ENCODE measurements around the gene DDI2. TPM values are rescaled to one million over a fixed set of nuclear protein-coding genes. Genes with fewer than 3 reads are reported as not detected.

The DDI2 gene
- total RNA-seq, 2 donors from 2014 or later, result 23.6 to 25.1 TPM

- ATAC-seq, result no peak
- DNase-seq, result no peak
- intact Hi-C loops (cut with DNase I), result no loop called here
Observed at GRCh38 chr1:15667362-15667761, 50.1 kb downstream of the DDI2 start.

- DNase-seq (no peak), ATAC-seq (no peak)
- intact Hi-C loops (cut with DNase I), result no loop called here
Observed at GRCh38 chr1:15668089-15668754, 51.0 kb downstream of the DDI2 start.

DNA sequence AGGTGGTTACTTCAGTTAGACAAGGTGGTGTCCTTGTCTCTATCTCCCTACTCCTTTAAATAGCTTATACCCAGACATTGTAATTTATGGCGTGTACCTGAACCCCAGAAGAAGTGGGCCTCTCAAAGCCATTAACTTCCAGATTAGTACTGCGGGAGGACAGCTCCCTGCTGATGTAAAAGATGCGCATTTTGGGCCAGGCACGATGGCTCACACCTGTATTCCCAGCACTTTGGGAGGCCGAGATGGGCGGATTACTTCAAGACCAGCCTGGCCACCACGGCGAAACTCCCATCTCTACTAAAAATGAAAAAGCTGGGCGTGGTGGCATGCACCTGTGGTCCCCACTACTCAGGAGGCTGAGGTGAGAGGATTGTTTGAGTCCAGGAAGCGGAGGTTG, 51.8 kb downstream of the DDI2 start:
- no peak for ATAC-seq
- intact Hi-C loops (cut with DNase I), result no loop called here
- no peak for DNase-seq

- ATAC-seq (no peak), DNase-seq (no peak)
- intact Hi-C loops (cut with DNase I), result no loop called here
Observed at GRCh38 chr1:15669864-15670263, 52.6 kb downstream of the DDI2 start.

GRCh38 chr1:15671430-15671829, 54.2 kb downstream of the DDI2 start:
- DNase-seq, result no peak
- intact Hi-C loops (cut with DNase I), result no loop called here
- no peak for ATAC-seq

GRCh38 chr1:15674386-15675159, 57.3 kb downstream of the DDI2 start:
- intact Hi-C loops (cut with DNase I), result no loop called here
- no peak for DNase-seq
- peak in 1 of 2 donors; percentile 76 for ATAC-seq

- intact Hi-C loops (cut with DNase I), result no loop called here
- DNase-seq, result no peak
- no peak for ATAC-seq
Observed at GRCh38 chr1:15676010-15676409, 58.8 kb downstream of the DDI2 start.

GRCh38 chr1:15676688-15677661, 59.7 kb downstream of the DDI2 start:
- intact Hi-C loops (cut with DNase I), result no loop called here
- ATAC-seq (no peak), DNase-seq (no peak)

DNA sequence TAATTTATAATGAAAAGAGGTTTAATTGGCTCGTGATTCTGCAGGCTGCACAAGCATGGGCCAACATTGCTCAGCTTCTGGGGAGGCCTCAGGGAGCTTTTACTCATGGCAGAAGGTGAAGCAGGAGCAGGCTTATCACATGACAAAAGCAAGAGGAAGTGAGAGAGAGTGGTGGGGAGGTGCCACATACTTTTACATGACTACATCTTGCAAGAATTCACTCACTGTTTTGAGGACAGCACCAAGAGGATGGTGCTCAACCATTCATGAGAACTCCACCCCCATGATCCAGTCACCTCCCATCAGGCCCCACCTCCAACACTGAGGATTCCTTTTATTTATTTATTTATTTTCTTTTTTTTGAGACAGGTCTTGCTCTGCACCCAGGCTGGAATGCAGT, 61.3 kb downstream of the DDI2 start:
- ATAC-seq (peak in 1 of 2 donors; percentile 13), DNase-seq (no peak)
- intact Hi-C loops (cut with DNase I), result no loop called here

GRCh38 chr1:15680131-15680530, 62.9 kb downstream of the DDI2 start:
- intact Hi-C loops (cut with DNase I), result no loop called here
- no peak for ATAC-seq
- DNase-seq, result no peak

- DNase-seq (no peak), ATAC-seq (no peak)
- intact Hi-C loops (cut with DNase I), result no loop called here
Observed at GRCh38 chr1:15680561-15681348, 63.5 kb downstream of the DDI2 start.

GRCh38 chr1:15681349-15682292, 64.4 kb downstream of the DDI2 start:
- intact Hi-C loops (cut with DNase I), result no loop called here
- DNase-seq (no peak), ATAC-seq (peak; percentile 30 to 37)

- no peak for DNase-seq
- no peak for ATAC-seq
- intact Hi-C loops (cut with DNase I), result no loop called here
Observed at GRCh38 chr1:15682936-15683341, 65.7 kb downstream of the DDI2 start.

- no peak for DNase-seq
- ATAC-seq, result peak in 1 of 2 donors; percentile 2
- intact Hi-C loops (cut with DNase I), result no loop called here
Observed at GRCh38 chr1:15683345-15684039, 66.2 kb downstream of the DDI2 start.

- intact Hi-C loops (cut with DNase I), result no loop called here
- ATAC-seq (peak; percentile 72 to 80), DNase-seq (peak; percentile 57)
Observed at GRCh38 chr1:15684042-15684461, 66.8 kb downstream of the DDI2 start, which contains the start of gene PLEKHM2. Gene PLEKHM2 (plus strand): TSS chr1:15684320. CDS start chr1:15684559, 239 bp downstream.

GRCh38 chr1:15684468-15685291, 67.4 kb downstream of the DDI2 start:
- DNase-seq (peak; percentile 60), ATAC-seq (peak; percentile 37 to 38)
- intact Hi-C loops (cut with DNase I), result no loop called here

Data from left cardiac atrium (tissue), 4 donors.